ENCODE measurements around the gene PADI3. TPM values are rescaled to one million over a fixed set of nuclear protein-coding genes. Genes with fewer than 3 reads are reported as not detected.

Gene PADI3
- total RNA-seq, 1 experiment from 2014 or later: 2.5 TPM

GRCh38 chr1:17314491-17314971, 65.6 kb downstream of the PADI3 start:
- no peak overlapping the region for H3K9ac ChIP-seq (ENCODE audit: extremely low read depth, insufficient read length, low read length)
- no peak for DNase-seq
- no peak overlapping the region for H2BK5ac ChIP-seq (ENCODE audit: insufficient read length, low read length)
- no peak overlapping the region for H4K8ac ChIP-seq (replicated peaks; ENCODE audit: insufficient read length, low read depth, low read length)
- no peaks in the 10 kb centered on the region for H3K9me3 ChIP-seq (ENCODE audit: control insufficient read depth, low read depth, low read length)
- H3K23ac ChIP-seq (ENCODE audit: insufficient read length, low read depth, low read length): no peak overlapping the region
- H4K91ac ChIP-seq (ENCODE audit: insufficient read length, low read depth, low read length): no peak overlapping the region
- Mint-ChIP-seq H3K27ac (no peak overlapping the region; a peak in 2 of 7 replicates), H3K4me1 (peaks cover 38 to 42% of the 10 kb centered on the region in 2 experiments), H3K9me3 (no peaks in the 10 kb centered on the region; a peak in 1 of 5 replicates), H3K4me3 (no peak overlapping the region), H3K27me3 (ENCODE audit: low read depth) (no peaks in the 10 kb centered on the region), H3K36me3 (ENCODE audit: insufficient read depth in 1 of 3, low read depth in 3 of 3) (no peaks in the 10 kb centered on the region)
- no peak overlapping the region for H2AFZ ChIP-seq (ENCODE audit: low read length)
- no peaks in the 10 kb centered on the region for H3K79me2 ChIP-seq (ENCODE audit: insufficient read depth, low read length)
- no peak overlapping the region for H2BK12ac ChIP-seq (ENCODE audit: insufficient read length, low read depth, low read length)
- no peak overlapping the region for H3K27ac ChIP-seq (ENCODE audit: insufficient read length, low read depth, low read length)
- H2BK120ac ChIP-seq (ENCODE audit: low read depth, low read length, poor library complexity, severe bottlenecking): no peak overlapping the region
- no peaks in the 10 kb centered on the region for H4K20me1 ChIP-seq (ENCODE audit: control insufficient read depth, insufficient read depth, insufficient read length)
- no peak overlapping the region for H2AK5ac ChIP-seq (ENCODE audit: insufficient read length, low read length)
- no peak overlapping the region for H3K56ac ChIP-seq (ENCODE audit: insufficient read length, low read depth, low read length)
- no peaks in the 10 kb centered on the region for H3K79me1 ChIP-seq (ENCODE audit: insufficient read depth, low read depth, low read length, poor library complexity, severe bottlenecking)
- no peak for TF ChIP-seq CTCF (conservative IDR thresholded peaks at IDR 0.05)
- H2BK15ac ChIP-seq (ENCODE audit: low read depth, low read length): no peak overlapping the region
- WGBS (ENCODE audit: extremely low coverage, insufficient read length, low lambda C conversion rate): no CpG with 5 or more reads among the region's 9 CpGs
- H3K27me3 ChIP-seq (ENCODE audit: insufficient read depth, low read length): no peaks in the 10 kb centered on the region
- no peak overlapping the region for H3K14ac ChIP-seq (ENCODE audit: insufficient read depth, low read length)
- no peaks in the 10 kb centered on the region for H3K23me2 ChIP-seq (ENCODE audit: insufficient read length, low read depth, low read length, poor library complexity, severe bottlenecking)
- no peak overlapping the region for H3T11ph ChIP-seq (ENCODE audit: low read length)
- H2BK20ac ChIP-seq (ENCODE audit: low read depth, low read length, poor library complexity, severe bottlenecking): no peak overlapping the region
- H3K18ac ChIP-seq (ENCODE audit: insufficient read length, low read depth, low read length): no peak overlapping the region
- no peak overlapping the region for H3K4ac ChIP-seq (ENCODE audit: low read depth, low read length)
- no peak overlapping the region for H4K5ac ChIP-seq (ENCODE audit: insufficient read length, low read depth, low read length)
- H3K4me1 ChIP-seq (ENCODE audit: insufficient read depth, low read length): peaks cover 4% of the 10 kb centered on the region; the same call in 1 of the 2 replicates
- no peak overlapping the region for H3K4me2 ChIP-seq (ENCODE audit: insufficient read depth, insufficient read length, low read length)

Data from H9 (cell line).